Measurements from ENCODE around the gene BIRC7. TPM values are rescaled to one million over a fixed set of nuclear protein-coding genes. Genes with fewer than 3 reads are reported as not detected.

BIRC7 gene
- total RNA-seq, 1 experiment from 2014 or later: not detected

- no peak for DNase-seq (ENCODE audit: low read depth)
Measured at GRCh38 chr20:63264519-63264918, 28.8 kb downstream of the BIRC7 start.

DNA sequence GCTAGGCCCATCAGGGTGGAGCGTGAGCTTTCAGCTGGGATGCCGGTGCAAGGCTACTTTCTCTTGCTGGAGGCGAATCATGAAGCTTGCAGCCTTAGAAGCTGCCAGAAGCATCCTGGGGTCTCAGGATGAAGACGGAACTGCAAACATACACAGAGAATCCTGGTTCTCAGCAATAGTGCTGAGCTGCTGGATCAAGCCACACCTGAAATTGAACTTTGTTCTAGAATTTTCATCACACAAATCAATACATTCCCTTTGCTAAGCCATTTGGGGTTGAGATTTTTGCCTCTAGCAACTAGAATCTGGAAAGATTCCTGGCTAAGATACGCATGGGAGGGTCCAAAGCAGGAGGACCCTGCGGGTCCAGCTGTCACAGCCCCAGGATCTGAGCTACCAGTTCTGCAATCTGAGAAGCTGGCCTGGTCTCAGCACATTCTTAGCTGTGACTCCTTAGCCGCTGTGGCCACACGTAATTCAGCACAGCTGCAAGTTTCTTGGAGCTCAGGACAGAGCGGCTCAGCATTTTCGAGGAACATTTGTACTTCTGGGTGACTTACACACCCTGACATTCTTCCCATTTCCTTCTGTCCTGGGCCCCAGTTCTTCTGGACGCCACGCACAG is 30.3 kb downstream of the BIRC7 start:
- peak; percentile 43 for DNase-seq (ENCODE audit: low read depth)

GRCh38 chr20:63267691-63268090 is 32.0 kb downstream of the BIRC7 start:
- no peak for DNase-seq (ENCODE audit: low read depth)

DNA sequence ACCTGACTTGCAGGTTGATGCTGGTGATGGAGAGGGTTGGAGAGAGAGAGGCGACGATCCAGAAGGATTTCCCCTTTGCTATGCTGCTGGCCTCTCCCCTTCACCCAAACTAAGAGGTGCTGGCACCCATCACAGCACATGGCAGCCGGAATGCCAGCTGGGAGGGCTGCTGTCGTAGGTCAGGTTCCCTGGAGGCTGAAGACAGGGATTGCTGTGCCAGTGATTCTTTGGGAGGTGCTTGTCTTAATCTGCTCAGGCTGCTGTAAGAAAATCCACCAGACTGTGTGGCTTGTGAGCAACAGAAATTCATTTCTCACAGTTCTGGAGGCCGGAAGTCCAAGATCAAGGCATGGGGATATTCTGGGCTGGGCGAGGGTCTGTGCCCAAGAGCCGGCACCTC is 32.6 kb downstream of the BIRC7 start:
- DNase-seq (ENCODE audit: low read depth): no peak

GRCh38 chr20:63268671-63269439 is 33.1 kb downstream of the BIRC7 start:
- no peak for DNase-seq (ENCODE audit: low read depth)

DNA sequence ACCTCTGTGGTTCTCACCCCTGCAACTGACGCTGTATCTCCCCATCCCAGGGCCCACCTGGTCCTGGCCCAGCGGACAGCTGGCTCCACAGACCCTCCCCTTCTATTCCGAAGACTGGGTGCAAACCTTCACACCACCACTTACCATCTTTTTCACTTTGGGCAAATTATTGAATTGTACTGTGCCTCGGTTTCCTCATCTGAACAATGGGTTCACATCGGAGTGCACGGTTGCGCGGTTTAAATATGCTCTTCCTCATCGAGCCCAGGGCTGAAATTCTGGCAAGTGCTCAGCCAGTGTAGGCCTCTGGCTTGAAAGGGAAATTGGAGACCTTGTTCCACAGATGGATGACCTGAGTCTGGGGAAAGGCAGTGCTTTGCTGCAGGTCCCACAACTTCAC is 34.0 kb downstream of the BIRC7 start:
- DNase-seq (ENCODE audit: low read depth): no peak

- DNase-seq (ENCODE audit: low read depth): no peak
Measured at GRCh38 chr20:63270606-63271325, 35.1 kb downstream of the BIRC7 start.

GRCh38 chr20:63272105-63273058 is 36.7 kb downstream of the BIRC7 start, which contains the start of gene ARFGAP1:
Gene ARFGAP1 (plus strand): TSS chr20:63272813. CDS start chr20:63275581, 2,768 bp downstream.
- peak; percentile 91 for DNase-seq (ENCODE audit: low read depth)

DNA sequence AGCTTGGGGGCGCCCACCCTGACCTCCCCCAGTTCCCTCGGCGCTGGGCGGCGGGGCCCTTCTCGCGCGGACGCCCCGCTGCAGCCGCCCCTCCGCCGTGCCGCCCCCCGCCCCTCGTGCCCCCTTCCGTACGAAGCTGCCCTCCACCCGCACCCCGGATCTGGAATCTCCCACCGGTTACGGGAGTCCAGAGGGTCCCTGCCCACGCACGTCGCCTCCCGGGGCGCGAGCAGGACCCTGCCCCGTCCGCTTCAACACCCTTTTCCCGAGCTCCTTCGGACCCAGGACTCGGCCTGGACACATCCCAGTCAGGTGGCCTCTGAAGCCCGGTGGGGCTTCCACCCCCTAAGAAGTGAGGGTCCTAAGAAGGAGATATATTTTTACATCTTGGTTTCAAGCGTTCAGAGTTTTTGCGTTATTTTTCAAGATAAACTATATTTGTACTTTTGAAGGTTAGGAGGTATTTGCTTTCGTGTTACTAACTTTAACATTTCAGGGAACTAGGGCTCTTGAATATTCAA is 37.4 kb downstream of the BIRC7 start:
- DNase-seq (ENCODE audit: low read depth): no peak

DNA sequence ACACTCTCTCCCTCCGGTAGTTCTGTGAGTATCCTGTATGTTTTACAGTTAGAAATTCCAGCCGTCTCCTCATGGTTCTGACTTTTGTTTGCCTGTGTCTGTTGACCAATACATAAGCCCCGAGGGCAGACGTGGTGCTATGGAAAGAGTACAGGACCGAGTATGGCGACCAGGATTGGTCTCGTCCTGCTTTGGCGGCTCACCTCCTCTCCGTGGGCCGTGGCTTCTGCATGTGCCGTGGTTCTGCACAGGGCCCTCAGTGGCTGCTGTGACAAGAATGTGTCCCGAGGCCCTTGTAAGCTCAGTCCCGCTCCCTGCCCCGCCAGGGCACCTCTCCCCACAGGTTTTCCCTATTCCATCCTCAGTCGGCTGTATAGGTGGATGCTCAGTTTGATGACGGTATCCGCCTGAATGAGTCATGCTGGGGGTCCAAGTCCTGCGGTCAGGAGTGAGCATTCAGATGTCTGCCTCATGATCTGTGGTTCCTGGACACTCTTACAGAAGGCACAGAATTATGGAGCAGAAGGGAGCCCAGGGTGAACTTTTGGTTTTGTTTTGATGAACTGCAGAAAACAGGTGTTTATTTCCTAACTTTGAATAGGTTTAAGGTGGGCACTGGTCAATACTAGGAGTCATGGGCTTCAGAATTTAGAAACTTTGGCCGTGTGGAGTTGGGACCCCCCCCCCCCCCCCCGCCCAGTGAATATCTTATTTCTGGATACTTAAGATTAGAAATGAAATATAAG is 38.1 kb downstream of the BIRC7 start:
- peak; percentile 87 for DNase-seq (ENCODE audit: low read depth)

- peak; percentile 22 for DNase-seq (ENCODE audit: low read depth)
Measured at GRCh38 chr20:63274381-63275228, 38.9 kb downstream of the BIRC7 start.

GRCh38 chr20:63275825-63276224 is 40.1 kb downstream of the BIRC7 start:
- no peak for DNase-seq (ENCODE audit: low read depth)

DNA sequence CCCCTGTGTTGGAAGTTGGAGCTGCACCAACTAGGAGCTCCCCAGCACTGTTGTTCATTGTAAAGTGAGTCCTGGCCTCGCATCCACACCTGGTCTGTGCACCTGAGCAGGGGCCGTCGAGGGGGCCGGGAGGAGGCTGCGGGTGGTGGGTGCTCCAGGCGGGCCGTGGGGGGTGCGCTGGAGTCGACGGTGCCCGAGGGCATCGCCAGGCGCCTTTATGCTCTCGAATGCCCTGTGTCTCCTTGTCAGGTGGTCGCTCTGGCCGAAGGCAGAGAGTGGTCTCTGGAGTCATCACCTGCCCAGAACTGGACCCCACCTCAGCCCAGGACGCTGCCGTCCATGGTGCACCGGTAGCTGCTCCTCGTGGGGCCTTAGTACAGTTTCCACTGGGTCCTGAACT is 41.3 kb downstream of the BIRC7 start:
- no peak for DNase-seq (ENCODE audit: low read depth)

- no peak for DNase-seq (ENCODE audit: low read depth)
Measured at GRCh38 chr20:63277466-63278272, 42.0 kb downstream of the BIRC7 start.

GRCh38 chr20:63278661-63279060 is 43.0 kb downstream of the BIRC7 start:
- DNase-seq (ENCODE audit: low read depth): no peak

GRCh38 chr20:63279931-63280330 is 44.2 kb downstream of the BIRC7 start:
- DNase-seq (ENCODE audit: low read depth): no peak

DNA sequence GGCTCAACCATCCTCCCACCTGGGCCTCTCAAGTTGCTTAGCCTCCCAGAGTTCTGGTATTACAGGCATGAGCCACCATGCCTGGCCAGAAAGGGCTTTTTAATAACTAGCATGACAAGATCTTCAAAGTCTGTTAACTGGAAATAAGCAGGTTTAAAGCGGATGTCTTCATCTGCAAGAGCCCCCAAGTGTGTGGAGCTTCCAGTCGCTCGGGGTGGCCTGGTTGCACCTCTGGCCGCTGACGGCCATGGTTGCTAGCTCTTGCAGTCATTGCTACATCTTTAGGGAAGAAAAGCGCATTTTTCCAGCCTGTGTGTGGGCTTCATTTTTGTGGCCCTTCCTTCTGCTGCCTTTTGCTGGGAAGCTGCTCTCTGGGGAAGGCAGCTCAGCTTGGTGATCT is 44.7 kb downstream of the BIRC7 start:
- no peak for DNase-seq (ENCODE audit: low read depth)

DNA sequence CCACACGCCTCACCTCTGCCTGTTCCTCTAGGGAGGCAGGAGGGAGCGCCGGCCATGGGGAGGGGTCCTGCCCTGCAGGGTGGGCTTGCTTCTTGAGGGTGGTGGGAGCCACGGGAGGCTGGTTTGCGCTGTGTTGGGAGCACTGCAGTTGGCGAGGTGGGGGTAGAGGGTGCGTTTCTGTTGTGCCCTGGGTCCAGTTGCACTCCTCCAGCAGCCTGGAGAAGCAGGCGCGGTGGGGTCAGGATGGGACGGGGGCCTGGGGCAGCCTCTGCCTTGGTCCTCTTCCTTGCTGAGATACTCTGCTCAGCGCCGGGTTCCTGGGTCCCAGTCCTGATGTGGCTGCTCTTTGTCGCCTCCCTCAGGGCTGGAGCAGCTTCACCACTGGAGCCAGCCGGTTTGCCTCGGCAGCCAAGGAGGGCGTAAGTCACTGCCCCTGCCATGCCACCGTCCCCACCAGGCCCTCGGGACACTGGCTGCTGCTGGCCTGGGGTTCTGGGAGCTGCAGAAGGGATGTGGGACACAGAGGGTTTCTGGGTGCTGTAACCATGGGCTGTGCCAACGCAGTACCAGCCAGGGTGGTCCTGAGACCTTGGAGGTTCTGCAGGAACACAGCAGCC is 45.3 kb downstream of the BIRC7 start:
- no peak for DNase-seq (ENCODE audit: low read depth)
